ENCODE measurements around the gene ZNF784. TPM values are rescaled to one million over a fixed set of nuclear protein-coding genes. Genes with fewer than 3 reads are reported as not detected.

ZNF784 gene
- total and polyA plus RNA-seq, 9 of the 15 experiments (the other 6 are each of a cell fraction or from before 2014, with no cell fraction given), result 0.14 to 6.1 (median 2.1) TPM

DNA sequence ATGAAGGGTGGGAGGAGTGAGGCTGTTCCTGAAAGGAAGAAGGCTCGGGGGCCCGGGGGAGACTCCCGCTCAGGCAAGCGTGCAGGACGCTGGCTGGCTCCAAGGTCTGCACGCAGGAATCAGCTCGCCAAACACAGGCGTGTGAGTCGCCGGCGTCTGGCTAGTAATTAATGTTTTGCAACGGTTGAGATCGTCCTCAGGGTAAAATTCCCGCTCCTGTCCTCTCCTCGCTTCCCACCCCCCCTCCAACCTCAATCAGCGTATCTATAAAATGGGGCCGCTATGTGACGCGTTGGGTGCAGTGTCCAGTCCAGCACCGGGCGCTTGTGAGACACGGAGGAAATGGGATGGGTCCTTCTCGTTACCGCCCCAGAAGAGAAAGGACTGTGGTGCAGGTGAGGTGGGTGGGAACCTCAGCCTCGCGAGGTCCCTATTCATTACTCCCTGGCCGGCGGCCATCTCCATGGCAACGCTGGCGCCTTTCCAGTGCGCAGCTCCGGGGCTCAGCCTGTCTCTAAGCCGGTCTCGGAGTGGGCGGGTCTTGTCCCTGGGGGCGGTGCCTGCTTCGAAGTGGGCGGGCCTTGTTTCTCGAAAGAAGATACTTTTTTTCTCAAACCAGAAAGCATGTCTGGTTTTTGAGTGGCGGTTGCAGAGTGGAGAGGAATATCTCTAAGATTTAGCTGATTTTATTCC lies 37.2 kb downstream of the ZNF784 start:
- Histone ChIP-seq H4K20me1 (replicated peaks; ENCODE audit: control insufficient read depth, insufficient read depth, low read length) (0 out of 2 replicates have a peak, but pooled peaks cover 6% of the 10 kb centered on the region), H3K9ac (ENCODE audit: insufficient read depth in 1 of 2, low read depth in 2 of 2, low read length in 2 of 2) (peak overlapping the region in 1 of 2 experiments; percentile 70; a peak in 2 of 4 replicates), H3K4me3 (peak overlapping the region; percentile 23; the same call in 1 of the 2 replicates), H3K4me2 (ENCODE audit: insufficient read depth, low read length) (peak overlapping the region; percentile 79), H3K79me2 (ENCODE audit: control insufficient read depth, insufficient read depth, low read length) (no peaks in the 10 kb centered on the region), H3K27ac (ENCODE audit: extremely low read depth, low read depth, low read length) (no peak overlapping the region), H2AFZ (ENCODE audit: low read depth, low read length) (peak overlapping the region; percentile 82), H3K9me1 (ENCODE audit: control insufficient read depth, insufficient read depth, low read length) (no peaks in the 10 kb centered on the region), H3K36me3 (ENCODE audit: control insufficient read depth, insufficient read depth, low read length) (peaks cover 4% of the 10 kb centered on the region; the same call in 2 of the 3 replicates), H3K9me3 (replicated peaks; ENCODE audit: control insufficient read depth, insufficient read depth, low read depth, low read length) (no peaks in the 10 kb centered on the region), H3K27me3 (ENCODE audit: control insufficient read depth in 2 of 2, insufficient read depth in 2 of 2, low read length in 2 of 2) (peaks cover 8 to 12% of the 10 kb centered on the region in 2 experiments; a peak in 4 of 5 replicates), H3K4me1 (replicated peaks in 1 of 2; ENCODE audit: control insufficient read depth in 2 of 2, insufficient read depth in 2 of 2, low read length in 2 of 2) (peaks cover 11 to 37% of the 10 kb centered on the region in 2 experiments; a peak in 3 of 5 replicates)
- 2% methylated on average over 33 of the region's 40 CpGs for WGBS (ENCODE audit: insufficient coverage, low coverage, missing lambda C conversion rate)
- intact Hi-C loops (cut with micrococcal nuclease) (no loop called here), in situ Hi-C loops (cut with MboI) (no loop called here)
- BruUV-seq (replicated peaks), result no TSS peak
- peak; percentile 97 for ATAC-seq
- peak; percentile 99 for FAIRE-seq
- DNase-seq (ENCODE audit: extremely low read depth in 1 of 4, low spot score in 3 of 4), result peak; percentile 96 to 98 (median 98)
- ChIA-PET POLR2A (interaction anchor here (0.6 to 3.1 kb wide), 7 partner anchors 11 to 806 kb away, joined by 3 to 22 read pairs (median 3); partner anchors contain the start of genes FIZ1 and ZNF524), CTCF (ENCODE audit: low intra/inter-chr PET ratio) (no interaction called here)
- TF ChIP-seq CHD2 (IDR thresholded peaks at IDR 0.05; ENCODE audit: low read depth, low read length) (peak; percentile 87), CLOCK (CRISPR knock-in tag; IDR thresholded peaks at IDR 0.05; ENCODE audit: borderline replicate concordance) (no peak), ZFX (CRISPR knock-in tag; IDR thresholded peaks at IDR 0.05) (no peak), EGR1 (conservative IDR thresholded peaks at IDR 0.05) (peak; percentile 59), CSDE1 (IDR thresholded peaks at IDR 0.05) (peak in 1 of 2 experiments; percentile 82; a peak in 2 of 4 replicates), DDX20 (tag; IDR thresholded peaks at IDR 0.05; ENCODE audit: low read depth) (no peak), NFIC (IDR thresholded peaks at IDR 0.05) (peak; percentile 96)
- TF ChIP-seq, protein P1, sequence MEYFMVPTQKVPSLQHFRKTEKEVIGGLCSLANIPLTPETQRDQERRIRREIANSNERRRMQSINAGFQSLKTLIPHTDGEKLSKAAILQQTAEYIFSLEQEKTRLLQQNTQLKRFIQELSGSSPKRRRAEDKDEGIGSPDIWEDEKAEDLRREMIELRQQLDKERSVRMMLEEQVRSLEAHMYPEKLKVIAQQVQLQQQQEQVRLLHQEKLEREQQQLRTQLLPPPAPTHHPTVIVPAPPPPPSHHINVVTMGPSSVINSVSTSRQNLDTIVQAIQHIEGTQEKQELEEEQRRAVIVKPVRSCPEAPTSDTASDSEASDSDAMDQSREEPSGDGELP (CRISPR knock-in tag; IDR thresholded peaks at IDR 0.05; ENCODE audit: borderline replicate concordance), result peak; percentile 56; the same call in 1 of the 2 replicates
- TF ChIP-seq, protein P2, sequence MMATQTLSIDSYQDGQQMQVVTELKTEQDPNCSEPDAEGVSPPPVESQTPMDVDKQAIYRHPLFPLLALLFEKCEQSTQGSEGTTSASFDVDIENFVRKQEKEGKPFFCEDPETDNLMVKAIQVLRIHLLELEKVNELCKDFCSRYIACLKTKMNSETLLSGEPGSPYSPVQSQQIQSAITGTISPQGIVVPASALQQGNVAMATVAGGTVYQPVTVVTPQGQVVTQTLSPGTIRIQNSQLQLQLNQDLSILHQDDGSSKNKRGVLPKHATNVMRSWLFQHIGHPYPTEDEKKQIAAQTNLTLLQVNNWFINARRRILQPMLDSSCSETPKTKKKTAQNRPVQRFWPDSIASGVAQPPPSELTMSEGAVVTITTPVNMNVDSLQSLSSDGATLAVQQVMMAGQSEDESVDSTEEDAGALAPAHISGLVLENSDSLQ (IDR thresholded peaks at IDR 0.05), result peak; percentile 86
- TF ChIP-seq, protein P3, sequence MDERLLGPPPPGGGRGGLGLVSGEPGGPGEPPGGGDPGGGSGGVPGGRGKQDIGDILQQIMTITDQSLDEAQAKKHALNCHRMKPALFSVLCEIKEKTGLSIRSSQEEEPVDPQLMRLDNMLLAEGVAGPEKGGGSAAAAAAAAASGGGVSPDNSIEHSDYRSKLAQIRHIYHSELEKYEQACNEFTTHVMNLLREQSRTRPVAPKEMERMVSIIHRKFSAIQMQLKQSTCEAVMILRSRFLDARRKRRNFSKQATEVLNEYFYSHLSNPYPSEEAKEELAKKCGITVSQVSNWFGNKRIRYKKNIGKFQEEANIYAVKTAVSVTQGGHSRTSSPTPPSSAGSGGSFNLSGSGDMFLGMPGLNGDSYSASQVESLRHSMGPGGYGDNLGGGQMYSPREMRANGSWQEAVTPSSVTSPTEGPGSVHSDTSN (CRISPR knock-in tag; IDR thresholded peaks at IDR 0.05; ENCODE audit: low read depth), result no peak
- TF ChIP-seq, protein P3 (tag; conservative IDR thresholded peaks at IDR 0.05; ENCODE audit: low read depth), result 0 out of 2 replicates have a peak, but pooled peaks have one; percentile 12

Data from K562 (cell line).